A549 (cell line): ENCODE data around the gene WNT5B. TPM values are rescaled to one million over a fixed set of nuclear protein-coding genes. Genes with fewer than 3 reads are reported as not detected.

Experiments used
- ATAC-seq, 2 experiments: fragments of 200-7000 bp in 1 of 2; fragments of >200 bp in 1 of 2; cut with Nextera tagmentation in 1 of 2; cut with Tn5 transposase in 1 of 2; 3 replicates each; pipeline versions ENCODE4 v1.8.0 to v1.9.1; 2018 to 2020; ENCODE audit warnings: mild to moderate bottlenecking in 1 of 2, moderate library complexity in 1 of 2
- CTCF ChIA-PET: fragments of 300-600 bp; sonication (Branson Sonifier 250); formaldehyde crosslinking; extraction: SDS; loops from one replicate; lab custom pipeline; 2021; ENCODE audit warnings: antibody characterized with exemption, inconsistent platforms; lab: Yijun Ruan, JAX
- POLR2A ChIA-PET: fragments of 350-600 bp; formaldehyde crosslinking; extraction: SDS; loops from one replicate; lab custom pipeline; 2021; ENCODE audit warnings: antibody characterized with exemption, inconsistent platforms; lab: Yijun Ruan, JAX
- DNase-seq, 2 experiments: peaks; one replicate each; pipeline versions ENCODE4 v3.0.0 to v3.0.0-alpha.2; 2011 to 2016; ENCODE audit warnings: low read depth in 1 of 2, low spot score in 1 of 2
- FAIRE-seq: peaks from 2 replicates; lab custom pipeline; 2011; peaks lifted over from hg19 to GRCh38; lab: Jason Lieb, UNC
- H3K27ac ChIP-seq, 2 experiments: fragments of >200 bp; sonication (Bioruptor Twin); formaldehyde crosslinking; 3 replicates each; pipeline ENCODE4 v1.5.1; 2016 to 2017
- H3K4me1 ChIP-seq: fragments of >200 bp; sonication (Bioruptor Twin); formaldehyde crosslinking; 3 replicates; pipeline ENCODE4 v1.6.1; 2016
- H3K4me2 ChIP-seq: fragments of >200 bp; sonication (Bioruptor Twin); formaldehyde crosslinking; 3 replicates; pipeline ENCODE4 v1.6.1; 2016
- H3K4me3 ChIP-seq: fragments of >200 bp; sonication (Bioruptor Twin); formaldehyde crosslinking; 3 replicates; pipeline ENCODE4 v1.5.1; 2016
- H3K9me3 ChIP-seq: fragments of >200 bp; sonication (Bioruptor Twin); formaldehyde crosslinking; 3 replicates; pipeline ENCODE4 v1.6.1; 2016
- CTCF ChIP-seq: fragments of >200 bp; sonication (Bioruptor Twin); formaldehyde crosslinking; IDR thresholded peaks from 3 replicates; pipeline ENCODE4 v1.5.1; 2016
- E2F6 ChIP-seq: IDR thresholded peaks from 2 replicates; pipeline ENCODE4 v1.6.1; 2012; ENCODE audit warnings: low read depth, borderline replicate concordance
- ESRRA ChIP-seq: fragments of 150-350 bp; IDR thresholded peaks from 2 replicates; pipeline ENCODE4 v1.6.1; 2014; ENCODE audit warnings: mild to moderate bottlenecking, low read length, borderline replicate concordance
- FOSL2 ChIP-seq, 2 experiments: fragments of 450-650 bp in 1 of 2; fragments of >200 bp in 1 of 2; sonication (Bioruptor Twin) in 1 of 2; formaldehyde crosslinking; IDR thresholded peaks; 2 replicates each; pipeline versions ENCODE4 v1.5.0 to v1.6.1; 2016 to 2020; ENCODE audit warnings: mild to moderate bottlenecking in 1 of 2, moderate library complexity in 1 of 2
- HMGXB4 ChIP-seq: fragments of 250-450 bp; sonication (Bioruptor Pico); IDR thresholded peaks from 2 replicates; pipeline ENCODE4 v1.5.0; 2021; ENCODE audit warnings: mild to moderate bottlenecking, moderate library complexity, borderline replicate concordance
- HOXA7 ChIP-seq: fragments of 250-450 bp; sonication (Bioruptor Pico); IDR thresholded peaks from 2 replicates; pipeline ENCODE4 v1.5.0; 2020; ENCODE audit warnings: mild to moderate bottlenecking, moderate library complexity
- MAFK ChIP-seq: fragments of 450-650 bp; IDR thresholded peaks from 2 replicates; pipeline ENCODE4 v1.6.1; 2014; ENCODE audit not compliant: partially characterized antibody
- NFE2L2 ChIP-seq: fragments of 150-350 bp; conservative IDR thresholded peaks from 2 replicates; pipeline ENCODE4 v1.6.1; 2014; ENCODE audit warnings: low read length
- NPAS2 ChIP-seq: fragments of 250-450 bp; sonication (Bioruptor Pico); IDR thresholded peaks from 2 replicates; pipeline ENCODE4 v1.8.0; 2022; ENCODE audit warnings: mild to moderate bottlenecking, moderate library complexity, borderline replicate concordance
- PHF8 ChIP-seq: fragments of 200-600 bp; sonication (generic); IDR thresholded peaks from 2 replicates; pipeline ENCODE4 v1.6.1; 2016; ENCODE audit warnings: low read depth, mild to moderate bottlenecking, antibody characterized with exemption, moderate library complexity, borderline replicate concordance
- RCOR1 ChIP-seq: fragments of 150-350 bp; IDR thresholded peaks from 2 replicates; pipeline ENCODE4 v1.6.1; 2014; ENCODE audit warnings: antibody characterized with exemption, low read length, low read depth
- TFCP2L1 ChIP-seq: fragments of 250-450 bp; sonication (Bioruptor Pico); IDR thresholded peaks from 2 replicates; pipeline ENCODE4 v1.5.0; 2021; ENCODE audit warnings: mild to moderate bottlenecking
- WGBS: methylation state at CpG from one replicate; pipeline ENCODE4 v1.1.6; 2017; ENCODE audit errors: missing lambda C conversion rate; 5-methylcytosine and 5-hydroxymethylcytosine counted together
- polyA plus RNA-seq, 4 experiments: library from polyadenylated mRNA; depleted of rRNA in 3 of 4; stranded (reverse); fragments of >200 nt; fragmentation: RNase III in 1 of 4; extraction: RNeasy Plus Mini Kit Qiagen cat#74134 plus additional on column Dnase treatment in 1 of 4; gene quantifications; 2 replicates in 3 of 4; 3 replicates in 1 of 4; pipeline ENCODE4 v1.2.3, GENCODE V29; 2011 to 2017

The WNT5B gene
- polyA plus RNA-seq, 2 of the 4 experiments (the other 2 are of a cell fraction): 1.3 to 1.6 TPM

GRCh38 chr12:1662761-1663439 is 33.9 kb downstream of the WNT5B start (continued):
- no peak for TF ChIP-seq HMGXB4
- TF ChIP-seq E2F6: peak; percentile 22; the same call in 1 of the 2 replicates
- no peak for TF ChIP-seq NPAS2
- no peak for TF ChIP-seq ESRRA
- TF ChIP-seq FOSL2 (IDR thresholded peaks at IDR 0.05): no peak
- no peak for TF ChIP-seq FOSL2 (CRISPR knock-in tag; IDR thresholded peaks at IDR 0.05)
- TF ChIP-seq HOXA7 (CRISPR knock-in tag): no peak
- TF ChIP-seq, all 56 proteins: peak for 5

- no peak for TF ChIP-seq ESRRA
- TF ChIP-seq RCOR1: no peak
- no peak for TF ChIP-seq HMGXB4
- TF ChIP-seq CTCF: 0 out of 3 replicates have a peak, but pooled peaks have one; percentile 4
- TF ChIP-seq TFCP2L1 (CRISPR knock-in tag): no peak
- ChIA-PET CTCF (interaction anchor here (1.6 to 3.5 kb wide), 2 partner anchors 10 to 29 kb away, joined by 7 to 14 read pairs; no protein-coding TSS in a partner anchor), POLR2A (no interaction called here)
- FAIRE-seq (no peak), DNase-seq (no peak), ATAC-seq (peak; percentile 11 to 34; a peak in 4 of 6 replicates)
- Histone ChIP-seq H3K4me2 (peak overlapping the region; percentile 98), H3K4me1 (peaks cover 22% of the 10 kb centered on the region; the same call in 2 of the 3 replicates), H3K9me3 (no peaks in the 10 kb centered on the region), H3K4me3 (no peak overlapping the region), H3K27ac (peak overlapping the region in 1 of 2 experiments; percentile 94; a peak in 2 of 6 replicates)
- 89% methylated on average over 11 of the region's 11 CpGs for WGBS
These were observed 34.6 kb downstream of the WNT5B start for GRCh38 chr12:1663440-1664132.

- CTCF ChIA-PET: interaction anchor here (0.9 to 1.7 kb wide), 5 partner anchors 13 to 274 kb away, joined by 3 to 9 read pairs (median 4); no protein-coding TSS in a partner anchor
- Histone ChIP-seq H3K9me3 (no peaks in the 10 kb centered on the region), H3K4me1 (peaks cover 19% of the 10 kb centered on the region; the same call in 2 of the 3 replicates), H3K4me3 (no peak overlapping the region), H3K4me2 (no peak overlapping the region), H3K27ac (0 out of 6 replicates have a peak overlapping the region, but pooled peaks of 1 of the 2 experiments have one; percentile 8)
- FAIRE-seq: no peak
- peak; percentile 86 for TF ChIP-seq MAFK
- peak; percentile 73; the same call in 1 of the 2 replicates for TF ChIP-seq NFE2L2
- no peak for TF ChIP-seq PHF8
- 88% methylated on average over 2 of the region's 2 CpGs for WGBS
- POLR2A ChIA-PET: interaction anchor here (0.6 kb wide), 1 partner anchor 13 kb away, joined by 3 read pairs; no protein-coding TSS in a partner anchor
- DNase-seq: no peak
- ATAC-seq: no peak
These were observed 36.3 kb downstream of the WNT5B start for GRCh38 chr12:1665366-1665765.
